Neuronal stem cell (in vitro differentiated cells): ENCODE results near the gene UNC13A.

Source experiments
- DNase-seq: peaks from one replicate; pipeline ENCODE4 v3.0.0-alpha.2; 2013; ENCODE audit warnings: low spot score
- H2AFZ ChIP-seq: one replicate; pipeline ENCODE4 v1.6.1; 2013; ENCODE audit warnings: mild to moderate bottlenecking, low read length, inconsistent platforms
- H2AK5ac ChIP-seq: 2 replicates; pipeline ENCODE4 v1.6.1; 2013; ENCODE audit warnings: low read depth, mild to moderate bottlenecking, inconsistent platforms, low read length, moderate library complexity, mixed read lengths
- H2BK120ac ChIP-seq: 2 replicates; pipeline ENCODE4 v1.6.1; 2013; ENCODE audit warnings: low read depth, mild to moderate bottlenecking, inconsistent platforms, low read length, moderate library complexity, mixed read lengths
- H2BK12ac ChIP-seq: one replicate; pipeline ENCODE4 v1.6.1; 2013; ENCODE audit warnings: low read length, inconsistent platforms
- H2BK15ac ChIP-seq: 2 replicates; pipeline ENCODE4 v1.6.1; 2013; ENCODE audit warnings: mild to moderate bottlenecking, low read length, inconsistent platforms, mixed read lengths
- H2BK5ac ChIP-seq: one replicate; pipeline ENCODE4 v1.6.1; 2013; ENCODE audit warnings: inconsistent platforms, mild to moderate bottlenecking, low read length, moderate library complexity
- H3K14ac ChIP-seq: one replicate; pipeline ENCODE4 v1.6.1; 2013; ENCODE audit warnings: low read length, inconsistent platforms
- H3K18ac ChIP-seq: 2 replicates; pipeline ENCODE4 v1.6.1; 2013; ENCODE audit warnings: low read length, inconsistent platforms
- H3K23ac ChIP-seq: 2 replicates; pipeline ENCODE4 v1.6.1; 2013; ENCODE audit warnings: low read depth, mild to moderate bottlenecking, mixed read lengths, low read length, inconsistent platforms; ENCODE audit not compliant: poor library complexity
- H3K27ac ChIP-seq: replicated peaks from 3 replicates; pipeline ENCODE4 v1.5.1; 2013; ENCODE audit warnings: low read length, inconsistent platforms
- H3K27me3 ChIP-seq, 3 experiments: 2 replicates each; pipeline ENCODE4 v1.6.1; 2013; ENCODE audit warnings: low read length in 3 of 3, mild to moderate bottlenecking in 2 of 3, inconsistent platforms in 1 of 3, low read depth in 1 of 3, mixed read lengths in 1 of 3, moderate library complexity in 1 of 3; ENCODE audit not compliant: control insufficient read depth in 3 of 3, insufficient read depth in 3 of 3
- H3K36me3 ChIP-seq, 2 donors: replicated peaks in 1 of 2; 2 replicates each; pipeline ENCODE4 v1.6.1; 2013; ENCODE audit warnings: low read length in 2 of 2; ENCODE audit not compliant: control insufficient read depth in 2 of 2, insufficient read depth in 2 of 2
- H3K4ac ChIP-seq: 2 replicates; pipeline ENCODE4 v1.6.1; 2013; ENCODE audit warnings: inconsistent platforms, mild to moderate bottlenecking, low read length, moderate library complexity
- H3K4me1 ChIP-seq, 2 donors: 1 replicate in 1 of 2; 2 replicates in 1 of 2; pipeline ENCODE4 v1.6.1; 2013; ENCODE audit warnings: low read length in 2 of 2, low read depth in 1 of 2; ENCODE audit not compliant: control insufficient read depth in 2 of 2, insufficient read depth in 1 of 2
- H3K4me2 ChIP-seq: one replicate; pipeline ENCODE4 v1.6.1; 2013; ENCODE audit warnings: mild to moderate bottlenecking, low read length, inconsistent platforms; ENCODE audit not compliant: insufficient read depth, poor library complexity, severe bottlenecking
- H3K4me3 ChIP-seq, 2 donors: 2 replicates each; pipeline ENCODE4 v1.5.1; 2013; ENCODE audit warnings: low read length in 2 of 2, mild to moderate bottlenecking in 2 of 2, inconsistent platforms in 1 of 2, moderate library complexity in 1 of 2
- H3K79me1 ChIP-seq: one replicate; pipeline ENCODE4 v1.6.1; 2013; ENCODE audit warnings: low read depth, mild to moderate bottlenecking, inconsistent platforms, low read length, moderate library complexity
- H3K9ac ChIP-seq: one replicate; pipeline ENCODE4 v1.6.1; 2013; ENCODE audit warnings: mild to moderate bottlenecking, low read depth, low read length, inconsistent platforms; ENCODE audit not compliant: poor library complexity
- H3K9me3 ChIP-seq, 2 donors: replicated peaks in 1 of 2; 2 replicates each; pipeline versions ENCODE3 to v1.6.1; 2013; ENCODE audit warnings: low read length in 2 of 2, mild to moderate bottlenecking in 2 of 2, inconsistent platforms in 1 of 2, low read depth in 1 of 2, mixed read lengths in 1 of 2, moderate library complexity in 1 of 2; ENCODE audit not compliant: control insufficient read depth in 2 of 2, insufficient read depth in 1 of 2
- H4K8ac ChIP-seq: one replicate; pipeline ENCODE4 v1.6.1; 2013; ENCODE audit warnings: low read depth, mild to moderate bottlenecking, inconsistent platforms, low read length, moderate library complexity
- H4K91ac ChIP-seq: one replicate; pipeline ENCODE4 v1.6.1; 2013; ENCODE audit warnings: low read length, low read depth, mild to moderate bottlenecking, inconsistent platforms; ENCODE audit not compliant: poor library complexity
- WGBS, 2 donors: extraction: QIAGEN DNeasy Blood & Tissue Kit; methylation state at CpG; one replicate each; pipeline ENCODE4 v1.1.7; 2013; ENCODE audit warnings: missing lambda C conversion rate in 2 of 2, mixed read lengths in 1 of 2; ENCODE audit not compliant: insufficient read length in 2 of 2, insufficient replicate concordance in 1 of 2; ENCODE audit errors: extremely low coverage in 2 of 2; 5-methylcytosine and 5-hydroxymethylcytosine counted together

The UNC13A gene

DNA sequence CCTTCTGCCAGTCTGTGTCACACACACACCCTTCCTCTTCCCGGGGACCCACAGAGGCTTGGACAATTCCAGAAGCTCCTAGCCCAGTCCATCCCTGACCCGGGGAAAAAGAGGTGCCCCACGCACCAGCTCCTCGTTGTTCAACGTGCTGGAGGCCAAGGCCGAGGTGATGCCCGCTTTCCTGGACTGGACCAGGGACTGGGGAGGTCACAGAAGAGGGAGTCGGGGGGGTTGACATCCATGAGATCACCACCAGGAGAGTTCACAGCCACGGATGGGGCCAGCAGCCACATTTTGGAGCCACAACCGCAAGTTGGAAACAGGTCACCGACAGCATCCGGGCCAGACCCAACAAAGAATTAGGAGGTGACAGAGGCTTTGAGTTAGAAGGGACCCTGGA lies 39.4 kb downstream of the UNC13A start:
- H3K4me3 ChIP-seq = no peak overlapping the region
- H3K18ac ChIP-seq = no peak overlapping the region
- H3K4me1 ChIP-seq = no peaks in the 10 kb centered on the region
- H3K27ac ChIP-seq = no peak overlapping the region
- no CpG with 5 or more reads among the region's 12 CpGs for WGBS, 2 donors
- H3K36me3 ChIP-seq = peaks cover 0 to 30% of the 10 kb centered on the region in 2 donors
- DNase-seq = no peak
- no peaks in the 10 kb centered on the region for H3K27me3 ChIP-seq
- H3K4me2 ChIP-seq = no peak overlapping the region
- no peak overlapping the region for H3K9ac ChIP-seq
- H2AFZ ChIP-seq = no peak overlapping the region
- H2AK5ac ChIP-seq = peak overlapping the region; percentile 79
- no peak overlapping the region for H3K14ac ChIP-seq
- peak overlapping the region; percentile 62 for H2BK15ac ChIP-seq
- H3K9me3 ChIP-seq = peaks cover 0 to 1% of the 10 kb centered on the region in 2 donors
- H4K91ac ChIP-seq = no peak overlapping the region
- peak overlapping the region; percentile 75 for H3K23ac ChIP-seq
- no peak overlapping the region for H2BK5ac ChIP-seq
- no peak overlapping the region for H2BK120ac ChIP-seq
- H4K8ac ChIP-seq = no peak overlapping the region
- H3K4ac ChIP-seq = no peak overlapping the region
- no peak overlapping the region for H2BK12ac ChIP-seq
- H3K79me1 ChIP-seq = peaks cover 2% of the 10 kb centered on the region

DNA sequence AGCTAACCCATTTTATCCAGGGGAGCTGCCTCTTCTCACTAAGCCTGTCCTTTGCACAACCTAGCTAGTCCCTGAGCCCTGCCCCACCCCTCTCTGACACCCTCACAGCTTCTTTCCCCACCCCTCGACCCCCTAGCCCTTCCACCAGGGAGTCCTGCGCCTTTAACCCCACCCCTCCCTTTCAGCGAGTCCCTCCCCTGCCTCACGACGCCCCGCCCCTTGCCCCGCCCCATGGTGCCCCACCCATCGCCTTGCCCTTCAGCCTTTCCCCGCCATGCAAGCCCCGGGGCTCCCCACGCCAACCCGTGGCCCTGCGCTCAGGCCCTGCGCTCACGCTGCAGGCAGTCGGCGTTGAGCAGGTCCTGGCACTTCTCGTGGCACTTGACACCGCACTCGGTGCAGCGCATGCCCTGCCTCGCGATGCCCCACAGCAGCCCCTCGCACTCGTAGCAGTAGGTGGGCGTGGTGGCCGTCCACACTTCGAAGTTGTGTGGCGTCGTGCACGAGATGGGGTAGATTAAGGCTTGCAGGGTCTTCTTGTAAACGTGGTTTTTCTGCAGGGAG lies 40.0 kb downstream of the UNC13A start:
- no peaks in the 10 kb centered on the region for H3K27me3 ChIP-seq
- H3K18ac ChIP-seq = peak overlapping the region; percentile 59
- no peak overlapping the region for H3K27ac ChIP-seq
- no peak overlapping the region for H2AFZ ChIP-seq
- H3K4me2 ChIP-seq = no peak overlapping the region
- no peak overlapping the region for H3K9ac ChIP-seq
- peaks cover 2% of the 10 kb centered on the region for H3K79me1 ChIP-seq
- no peak overlapping the region for H2BK5ac ChIP-seq
- H4K91ac ChIP-seq = peak overlapping the region; percentile 80
- peak overlapping the region in 1 of 2 donors; percentile 65 for H3K4me3 ChIP-seq
- no peak for DNase-seq
- no peak overlapping the region for H2AK5ac ChIP-seq
- H3K23ac ChIP-seq = peak overlapping the region; percentile 75
- H3K4ac ChIP-seq = peak overlapping the region; percentile 46
- H3K14ac ChIP-seq = no peak overlapping the region
- no peaks in the 10 kb centered on the region for H3K4me1 ChIP-seq
- H2BK120ac ChIP-seq = no peak overlapping the region
- no peak overlapping the region for H4K8ac ChIP-seq
- H2BK15ac ChIP-seq = peak overlapping the region; percentile 62
- WGBS, 2 donors = no CpG with 5 or more reads among the region's 32 CpGs
- H2BK12ac ChIP-seq = no peak overlapping the region
- peaks cover 0 to 32% of the 10 kb centered on the region in 2 donors for H3K36me3 ChIP-seq
- peaks cover 0 to 1% of the 10 kb centered on the region in 2 donors for H3K9me3 ChIP-seq

DNA sequence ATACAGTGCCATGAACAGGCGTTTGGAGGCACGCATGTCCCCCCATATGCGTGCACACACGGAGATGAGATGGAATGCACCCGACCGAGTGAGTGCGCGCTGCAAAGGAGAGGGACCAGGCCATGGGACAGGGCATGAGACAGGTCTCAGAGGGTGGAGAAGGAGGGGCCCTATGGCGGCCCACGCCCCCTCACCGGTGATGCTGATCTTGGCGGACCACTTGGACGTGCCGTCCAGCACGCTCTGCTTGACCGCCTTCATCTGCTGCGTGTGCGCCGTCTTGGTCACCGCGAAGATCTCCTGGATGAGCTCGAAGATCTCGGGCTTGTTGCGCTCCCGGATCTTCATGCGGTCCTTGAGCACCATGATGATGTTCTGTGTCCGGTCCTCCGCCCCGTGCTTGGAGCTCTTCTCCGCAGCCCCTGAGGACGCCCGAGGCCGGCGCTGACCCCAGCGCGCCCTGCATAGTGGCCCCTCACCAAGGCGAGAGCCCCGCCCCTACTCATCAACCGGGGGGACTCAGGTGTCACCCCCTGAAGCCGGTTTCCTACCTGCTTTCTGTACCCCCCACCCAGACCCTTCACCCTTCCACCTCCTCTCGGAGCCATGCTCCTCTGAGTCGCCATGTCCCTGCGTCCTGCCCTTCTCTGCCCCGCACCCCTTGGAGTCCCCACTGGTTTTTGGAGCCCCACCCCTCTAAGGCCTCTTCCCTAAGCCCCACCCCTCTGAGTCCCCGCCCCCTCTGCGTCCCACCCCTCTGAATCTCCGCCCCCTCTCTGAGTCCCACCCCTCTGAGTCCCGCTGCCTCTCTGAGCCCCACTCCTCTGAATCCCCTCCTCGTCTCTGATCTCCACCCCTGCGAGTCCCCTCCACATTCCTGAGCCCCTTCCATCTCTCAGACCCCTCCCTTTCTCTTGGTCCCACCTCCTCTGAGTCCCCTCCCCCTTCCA lies 40.8 kb downstream of the UNC13A start:
- H2BK12ac ChIP-seq = no peak overlapping the region
- peak overlapping the region; percentile 79 for H3K14ac ChIP-seq
- H3K4ac ChIP-seq = no peak overlapping the region
- no peak for DNase-seq
- no peak overlapping the region for H3K27ac ChIP-seq
- H3K9ac ChIP-seq = peak overlapping the region; percentile 2
- H3K9me3 ChIP-seq = peaks cover 0 to 1% of the 10 kb centered on the region in 2 donors
- no peak overlapping the region for H4K8ac ChIP-seq
- H3K4me1 ChIP-seq = no peaks in the 10 kb centered on the region
- H2AK5ac ChIP-seq = peak overlapping the region; percentile 83
- peak overlapping the region; percentile 34 for H3K23ac ChIP-seq
- H2BK120ac ChIP-seq = no peak overlapping the region
- no peak overlapping the region for H2AFZ ChIP-seq
- no CpG with 5 or more reads among the region's 50 CpGs for WGBS, 2 donors
- peaks cover 0 to 31% of the 10 kb centered on the region in 2 donors for H3K36me3 ChIP-seq
- peak overlapping the region; percentile 88 for H2BK15ac ChIP-seq
- H3K79me1 ChIP-seq = peaks cover 2% of the 10 kb centered on the region
- H4K91ac ChIP-seq = no peak overlapping the region
- H3K4me2 ChIP-seq = no peak overlapping the region
- H3K18ac ChIP-seq = peak overlapping the region; percentile 57
- no peak overlapping the region for H3K4me3 ChIP-seq
- no peak overlapping the region for H2BK5ac ChIP-seq
- no peaks in the 10 kb centered on the region for H3K27me3 ChIP-seq

DNA sequence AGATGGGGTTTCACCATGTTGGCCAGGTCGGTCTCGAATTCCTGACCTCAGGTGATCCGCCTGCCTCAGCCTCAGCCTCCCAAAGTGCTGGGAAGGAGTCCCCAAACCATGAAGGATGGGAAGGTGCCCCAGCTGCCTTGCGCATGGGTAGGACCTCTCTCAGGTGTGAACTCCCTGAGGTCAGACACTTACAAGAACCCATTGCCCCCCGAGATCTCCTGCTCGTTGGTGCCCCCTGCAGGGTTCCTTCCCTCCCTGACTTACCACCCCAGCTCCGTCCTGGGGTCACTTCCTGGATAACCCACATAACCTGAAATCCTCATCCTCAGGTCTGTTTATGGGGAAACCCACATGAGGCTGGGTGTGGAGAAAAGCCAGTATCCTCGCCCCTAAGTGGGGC lies 41.7 kb downstream of the UNC13A start:
- H3K14ac ChIP-seq = no peak overlapping the region
- no peak overlapping the region for H4K91ac ChIP-seq
- H3K4me1 ChIP-seq = no peaks in the 10 kb centered on the region
- no peak overlapping the region for H3K23ac ChIP-seq
- no peak overlapping the region for H2AK5ac ChIP-seq
- no CpG with 5 or more reads among the region's 8 CpGs for WGBS, 2 donors
- no peak overlapping the region for H4K8ac ChIP-seq
- H3K27me3 ChIP-seq = no peaks in the 10 kb centered on the region
- H3K4me2 ChIP-seq = no peak overlapping the region
- H3K27ac ChIP-seq = no peak overlapping the region
- H2BK120ac ChIP-seq = no peak overlapping the region
- H3K9ac ChIP-seq = no peak overlapping the region
- H2AFZ ChIP-seq = no peak overlapping the region
- no peak overlapping the region for H3K18ac ChIP-seq
- H3K9me3 ChIP-seq = peaks cover 0 to 1% of the 10 kb centered on the region in 2 donors
- H3K4ac ChIP-seq = no peak overlapping the region
- DNase-seq = no peak
- H3K36me3 ChIP-seq = peaks cover 0 to 34% of the 10 kb centered on the region in 2 donors
- no peak overlapping the region for H3K4me3 ChIP-seq
- H2BK15ac ChIP-seq = no peak overlapping the region
- peaks cover 2% of the 10 kb centered on the region for H3K79me1 ChIP-seq
- H2BK5ac ChIP-seq = no peak overlapping the region
- H2BK12ac ChIP-seq = no peak overlapping the region
